Diencephalon (tissue), 1 donor: ENCODE data around the gene SLC24A4. TPM values are rescaled to one million over a fixed set of nuclear protein-coding genes. Genes with fewer than 3 reads are reported as not detected.

ENCODE experiments used
- total RNA-seq: library from RNA; depleted of rRNA; stranded (reverse); fragments of >200 nt; gene quantifications from one replicate; pipeline ENCODE4 v1.2.3, GENCODE V29; 2014

SLC24A4 gene, protein sequence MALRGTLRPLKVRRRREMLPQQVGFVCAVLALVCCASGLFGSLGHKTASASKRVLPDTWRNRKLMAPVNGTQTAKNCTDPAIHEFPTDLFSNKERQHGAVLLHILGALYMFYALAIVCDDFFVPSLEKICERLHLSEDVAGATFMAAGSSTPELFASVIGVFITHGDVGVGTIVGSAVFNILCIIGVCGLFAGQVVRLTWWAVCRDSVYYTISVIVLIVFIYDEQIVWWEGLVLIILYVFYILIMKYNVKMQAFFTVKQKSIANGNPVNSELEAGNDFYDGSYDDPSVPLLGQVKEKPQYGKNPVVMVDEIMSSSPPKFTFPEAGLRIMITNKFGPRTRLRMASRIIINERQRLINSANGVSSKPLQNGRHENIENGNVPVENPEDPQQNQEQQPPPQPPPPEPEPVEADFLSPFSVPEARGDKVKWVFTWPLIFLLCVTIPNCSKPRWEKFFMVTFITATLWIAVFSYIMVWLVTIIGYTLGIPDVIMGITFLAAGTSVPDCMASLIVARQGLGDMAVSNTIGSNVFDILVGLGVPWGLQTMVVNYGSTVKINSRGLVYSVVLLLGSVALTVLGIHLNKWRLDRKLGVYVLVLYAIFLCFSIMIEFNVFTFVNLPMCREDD
- 4.2 TPM for total RNA-seq

DNA sequence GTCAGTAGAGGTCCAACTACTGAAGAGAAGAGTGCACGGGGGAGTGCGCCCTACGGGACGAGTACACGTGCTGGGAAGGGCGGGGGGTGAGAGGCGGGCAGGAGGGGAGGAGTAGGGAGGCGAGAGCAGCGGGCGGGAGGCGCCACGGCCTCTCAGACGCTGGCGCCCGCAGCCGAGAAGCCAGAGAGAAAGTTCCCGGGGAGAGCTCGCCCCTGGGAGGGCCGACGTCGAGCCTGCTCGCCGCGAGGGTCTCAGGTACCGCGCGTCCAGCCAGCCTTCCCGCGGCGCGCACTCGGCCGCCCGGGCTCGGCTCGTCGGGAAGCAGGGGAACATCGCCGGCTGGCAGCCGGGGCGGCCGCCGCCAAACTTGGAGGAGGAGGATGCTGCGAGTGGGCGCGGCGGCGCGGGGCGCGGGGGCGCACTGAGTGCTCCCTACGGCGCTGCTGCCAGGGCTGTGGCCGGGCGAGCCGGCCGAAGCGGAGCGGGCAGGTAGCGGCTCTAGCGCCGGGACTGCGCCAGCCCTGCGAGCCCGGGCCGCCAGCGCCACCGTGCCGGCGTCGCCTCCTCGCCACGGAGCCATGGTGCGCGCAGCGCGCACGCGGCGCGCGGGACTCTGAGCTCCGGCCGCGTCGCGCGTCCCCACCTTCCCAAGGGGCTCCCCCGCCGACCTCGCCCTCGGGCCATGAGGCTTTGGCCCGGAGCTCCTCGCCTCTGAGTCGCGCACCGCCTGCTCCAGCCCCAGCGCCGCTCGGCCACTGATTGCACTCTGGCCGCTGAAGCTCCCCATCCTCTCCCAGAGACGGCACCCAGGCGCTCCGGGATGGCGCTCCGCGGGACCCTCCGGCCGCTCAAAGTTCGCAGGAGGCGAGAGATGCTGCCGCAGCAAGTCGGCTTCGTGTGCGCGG, at the start of gene SLC24A4:
TSS of gene SLC24A4 (plus strand) at position 155 of the 905 bp plus-strand sequence. CDS start at position 821, 666 bp downstream.

GRCh38 chr14:92513204-92513965, 190.4 kb downstream of the SLC24A4 start, which contains the start of gene RIN3:
TSS of gene RIN3 (plus strand) at chr14:92513781. CDS start at chr14:92513933, 152 bp downstream.

Other genes with a start within 250 kb of the SLC24A4 start
- 34.6 TPM for gene ATXN3, start 216.6 kb upstream of the SLC24A4 start, total RNA-seq
- 274 TPM for gene NDUFB1, start 201.5 kb upstream of the SLC24A4 start, total RNA-seq
- gene CPSF2, start 201.2 kb upstream of the SLC24A4 start, total RNA-seq = 19.6 TPM
- 0.23 TPM for gene RIN3, start 190.6 kb downstream of the SLC24A4 start, total RNA-seq